OCI-M2 (cell line): ENCODE data around the gene IFT57.
"Not testable (repeated sequence)": the region's sequence is repeated elsewhere in the genome, so short reads cannot be mapped to it uniquely, and the experiment has no call there.

ENCODE experiments used
- DNase-seq: peaks from one replicate; lab custom pipeline; 2025; ENCODE audit not compliant: unreplicated experiment; lab: John Stamatoyannopoulos, UW

The IFT57 gene

DNA sequence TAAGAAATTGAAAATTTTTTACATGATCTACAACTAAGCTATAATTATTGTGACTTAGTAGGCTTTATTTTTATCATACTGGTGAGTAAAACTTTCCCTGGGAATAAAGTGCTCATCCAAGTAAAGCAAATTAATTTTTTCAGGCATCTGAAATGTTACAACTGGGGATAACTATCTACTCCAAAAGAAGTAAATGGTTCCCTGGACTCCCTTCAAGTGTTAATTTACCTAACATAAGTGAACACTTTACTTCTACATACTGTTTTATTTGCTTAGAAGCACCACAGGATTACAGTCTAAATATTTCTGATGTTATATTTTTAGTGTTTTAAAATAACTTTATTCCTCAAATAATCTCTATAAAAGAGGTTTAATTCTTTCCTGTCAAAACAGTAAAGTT is 57.8 kb downstream of the IFT57 start:
- no peak for DNase-seq

DNA sequence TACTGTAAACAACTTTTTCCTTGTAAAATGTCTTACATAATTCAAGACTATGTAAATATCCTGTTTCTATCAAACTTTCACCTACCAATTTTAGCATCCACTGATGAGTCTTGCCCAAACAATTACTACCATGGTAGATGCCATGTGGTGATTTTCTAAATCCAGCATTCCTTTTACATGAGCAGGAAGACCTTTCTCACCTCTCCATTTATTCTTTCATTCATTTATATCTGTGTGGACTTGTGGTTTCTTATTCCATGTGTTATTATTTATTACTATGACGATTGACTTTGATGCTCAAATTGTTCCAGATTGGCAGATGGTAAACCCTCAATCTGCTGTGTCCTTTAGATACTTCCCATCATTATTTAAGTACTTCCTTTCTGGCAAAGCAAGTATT is 62.4 kb downstream of the IFT57 start:
- DNase-seq: no peak

DNA sequence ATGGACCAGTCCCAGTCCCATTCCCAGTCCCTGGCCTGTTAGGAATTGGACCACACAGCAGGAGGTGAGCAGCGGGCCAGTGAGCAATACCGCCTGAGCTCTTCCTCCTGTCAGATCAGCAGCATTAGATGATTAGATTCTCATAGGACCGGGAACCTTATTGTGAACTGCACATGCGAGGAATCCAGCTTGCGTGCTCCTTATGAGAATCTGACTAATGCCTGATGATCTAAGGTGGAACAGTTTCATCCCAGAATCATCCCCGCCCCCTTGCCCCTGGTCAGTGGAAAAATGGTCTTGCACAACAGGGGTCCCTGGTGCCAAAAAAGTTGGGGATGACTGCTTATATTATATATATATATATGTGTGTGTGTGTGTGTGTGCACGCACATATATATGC is 63.1 kb downstream of the IFT57 start:
- DNase-seq: no peak

- DNase-seq: no peak
Observed at GRCh38 chr3:108158251-108158650, 64.0 kb downstream of the IFT57 start.

- no peak for DNase-seq
Observed at GRCh38 chr3:108157273-108157672, 65.0 kb downstream of the IFT57 start.

GRCh38 chr3:108156312-108156853 is 65.8 kb downstream of the IFT57 start:
- no peak for DNase-seq

DNA sequence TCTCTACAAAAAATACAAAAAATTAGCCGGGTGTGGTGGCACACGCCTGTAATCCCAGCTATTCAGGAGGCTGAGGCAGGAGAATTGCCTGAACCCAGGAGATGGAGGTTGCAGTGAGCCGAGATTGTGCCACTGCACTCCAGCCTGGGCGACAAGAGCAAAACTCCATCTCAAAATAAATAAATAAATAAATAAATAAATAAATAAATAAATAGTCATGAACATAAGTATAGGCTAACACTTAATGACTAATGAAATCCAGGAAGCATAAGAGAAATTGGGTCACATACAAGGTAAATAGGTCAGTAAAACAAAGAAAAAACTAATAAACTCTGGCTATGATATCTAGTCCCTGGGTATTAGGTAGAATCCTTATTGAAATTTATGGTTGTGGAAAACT is 66.6 kb downstream of the IFT57 start:
- not testable (repeated sequence) for DNase-seq

DNA sequence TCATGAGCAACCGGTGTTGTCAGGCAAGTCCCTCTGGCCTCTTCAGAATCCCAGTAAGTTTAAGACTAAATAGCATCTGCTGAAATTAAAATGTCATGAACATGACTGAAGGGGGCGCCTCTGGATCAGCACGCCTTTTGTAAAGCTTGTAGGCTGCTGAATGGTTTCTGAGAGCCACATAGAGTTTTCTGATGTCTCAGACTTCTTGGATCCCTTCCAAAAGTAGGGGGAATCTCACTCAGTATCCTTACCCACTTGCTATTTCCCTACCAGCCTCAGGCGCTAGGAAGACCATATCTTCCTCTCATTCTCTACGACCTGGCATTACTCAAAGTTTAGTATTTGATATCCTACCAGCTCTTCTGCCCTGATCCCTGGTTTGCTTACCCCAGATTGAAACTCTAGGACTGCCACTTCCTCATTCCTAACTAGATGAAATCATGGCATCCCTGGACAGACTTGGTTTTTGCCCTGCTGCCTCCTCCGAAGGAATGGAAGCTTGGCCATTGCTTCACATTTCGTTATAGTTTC is 68.7 kb downstream of the IFT57 start:
- no peak for DNase-seq

GRCh38 chr3:108152274-108152673 is 70.0 kb downstream of the IFT57 start:
- DNase-seq: no peak

GRCh38 chr3:108150200-108150599 is 72.0 kb downstream of the IFT57 start:
- DNase-seq: no peak

DNA sequence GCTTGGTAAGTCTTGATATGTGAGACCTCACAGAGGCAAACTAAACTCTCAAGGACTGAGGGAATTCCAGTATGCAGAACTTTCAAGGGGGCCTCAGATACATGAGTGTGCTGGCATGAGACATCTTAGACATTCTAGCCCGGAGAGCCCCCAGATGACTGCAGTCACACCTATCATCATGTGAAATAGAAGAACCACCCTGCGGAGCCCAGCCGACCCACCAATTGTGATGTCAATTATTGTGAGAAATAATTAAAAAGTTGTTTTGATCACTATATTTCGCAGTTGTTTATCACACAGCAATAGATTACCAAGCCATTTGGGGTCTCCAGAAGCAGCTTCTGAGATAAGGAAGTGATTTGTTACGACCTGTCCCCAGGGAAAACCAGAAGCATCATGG is 76.1 kb downstream of the IFT57 start:
- DNase-seq: no peak

GRCh38 chr3:108145578-108145977 is 76.6 kb downstream of the IFT57 start:
- DNase-seq: no peak

GRCh38 chr3:108137460-108137814 is 84.8 kb downstream of the IFT57 start:
- DNase-seq: no peak

- DNase-seq: no peak
Observed at GRCh38 chr3:108136561-108137459, 85.4 kb downstream of the IFT57 start.

DNA sequence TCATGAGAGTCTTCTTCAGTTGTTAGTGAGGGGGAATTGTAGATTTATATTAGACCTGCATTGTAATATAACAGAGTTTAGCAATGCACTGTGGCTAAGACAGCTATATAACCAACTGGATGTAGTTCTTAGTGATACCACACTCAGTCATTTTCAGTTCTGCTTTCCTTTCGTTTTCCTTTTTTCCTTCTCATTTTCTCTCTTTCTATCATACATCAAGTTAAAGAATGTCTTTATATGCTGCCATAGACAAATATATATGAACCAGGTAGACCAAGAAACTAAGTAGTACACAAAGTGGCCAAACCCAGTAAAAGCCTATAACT is 87.7 kb downstream of the IFT57 start:
- DNase-seq: no peak

- DNase-seq: peak; percentile 15
Observed at GRCh38 chr3:108133858-108134554, 88.2 kb downstream of the IFT57 start.

- no peak for DNase-seq
Observed at GRCh38 chr3:108133048-108133369, 89.2 kb downstream of the IFT57 start.

DNA sequence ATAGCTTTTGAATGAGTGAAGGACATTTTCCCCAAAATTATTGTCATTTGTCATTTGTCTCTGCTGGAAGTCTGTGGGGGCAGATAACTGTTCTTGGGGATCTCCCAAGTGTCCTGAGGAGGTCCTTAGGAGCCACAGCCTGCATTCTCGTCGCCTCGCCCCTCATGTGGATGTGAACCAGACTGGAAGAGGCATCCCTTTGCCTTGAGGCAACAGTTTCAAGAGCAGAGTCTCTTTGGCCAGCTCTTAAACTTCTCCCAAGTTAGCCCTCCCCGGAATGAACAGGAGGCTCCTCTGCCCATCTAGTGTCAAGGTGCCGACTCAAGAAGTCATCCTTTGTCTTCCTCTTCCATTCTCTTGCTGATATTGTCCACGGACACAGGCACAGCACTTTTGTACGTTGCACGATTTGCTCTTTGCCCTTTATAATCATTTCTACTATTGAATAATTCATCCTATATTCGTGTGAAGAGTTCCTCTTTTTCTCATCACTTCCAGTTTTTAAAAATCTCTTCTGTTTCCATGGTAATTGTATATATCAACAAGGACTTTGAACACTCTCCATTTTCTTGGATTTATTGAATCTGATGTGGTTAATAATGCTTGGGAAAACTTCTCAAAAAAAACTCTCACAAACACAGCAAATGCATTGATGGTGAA is 90.6 kb downstream of the IFT57 start:
- DNase-seq: no peak

DNA sequence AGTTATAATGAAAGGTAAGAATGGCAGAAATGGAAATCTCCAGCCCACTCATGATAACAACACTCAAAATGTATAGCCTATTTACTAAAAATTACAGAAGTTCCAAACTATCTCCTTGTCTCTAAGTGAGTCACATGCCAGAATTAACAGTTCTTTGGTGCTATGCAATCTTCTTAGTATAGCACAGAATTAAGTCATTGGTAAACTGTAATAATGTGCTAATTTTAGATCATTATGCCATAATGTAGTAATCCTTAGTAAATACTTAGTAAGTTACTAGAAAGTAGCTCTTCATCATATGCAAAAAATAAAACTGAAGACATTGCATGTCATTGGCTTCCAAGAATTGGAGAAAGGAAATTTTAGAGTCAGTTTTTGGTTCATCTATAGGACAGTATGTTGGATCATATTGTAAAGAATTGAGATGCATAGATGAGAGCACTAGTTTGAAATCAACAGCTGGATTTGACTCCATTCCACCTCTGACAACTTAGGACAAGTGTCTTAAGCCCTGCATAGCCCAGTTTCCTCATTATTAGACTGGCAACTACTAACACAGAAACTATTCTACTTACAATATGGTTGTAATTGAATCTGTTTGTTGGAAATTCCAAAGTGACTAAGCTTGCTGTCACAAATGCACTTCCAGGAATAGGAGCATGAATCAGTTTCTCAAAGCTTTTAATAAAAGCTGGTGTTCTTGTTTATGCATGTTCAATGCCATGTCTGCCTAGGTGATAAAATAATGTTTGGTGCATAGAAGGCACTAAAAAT is 91.3 kb downstream of the IFT57 start:
- no peak for DNase-seq

DNA sequence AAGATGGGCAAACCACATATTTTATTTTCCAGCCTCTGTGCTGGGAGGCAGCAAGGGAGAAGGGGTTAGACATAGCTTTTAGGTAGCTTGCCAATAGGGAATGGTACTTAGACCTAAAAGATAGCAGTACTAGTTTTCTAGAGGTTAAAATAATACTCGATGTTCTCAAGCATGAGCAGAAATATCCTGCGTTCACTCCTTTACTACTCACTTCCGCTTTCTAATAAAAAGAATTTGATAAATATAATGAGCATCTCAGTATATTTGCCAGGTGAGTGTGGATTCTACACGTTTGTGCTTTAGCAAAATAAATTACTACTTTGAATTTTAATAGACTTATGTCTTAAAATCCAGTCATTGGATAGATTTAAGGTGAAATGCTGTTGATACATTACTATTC is 92.0 kb downstream of the IFT57 start:
- DNase-seq: no peak
